NCI-H1417 treated with DMSO at 0.1 percent for 48 hours (cell line): ENCODE results near the gene CDHR2.

Source experiments
- DNase-seq: peaks from one replicate; lab custom pipeline; 2025; lab: John Stamatoyannopoulos, UW

CDHR2 gene

GRCh38 chr5:176640616-176641015 is 91.5 kb downstream of the CDHR2 start:
- DNase-seq, result no peak

- DNase-seq, result no peak
Observed at GRCh38 chr5:176642675-176643490, 93.7 kb downstream of the CDHR2 start.

GRCh38 chr5:176643491-176644219 is 94.5 kb downstream of the CDHR2 start:
- no peak for DNase-seq

GRCh38 chr5:176644294-176644693 is 95.2 kb downstream of the CDHR2 start:
- DNase-seq, result no peak

GRCh38 chr5:176644878-176645670 is 95.9 kb downstream of the CDHR2 start:
- DNase-seq, result no peak
